HEK293 (cell line): Measurements from ENCODE around the gene TMUB1.

Experiments used
- GLIS1 ChIP-seq: fragments of 450-650 bp; formaldehyde crosslinking; IDR thresholded peaks from 2 replicates; pipeline ENCODE4 v1.5.1; 2016; ENCODE audit warnings: missing biosample characterization, missing genetic modification characterization
- INSM2 ChIP-seq: fragments of 450-650 bp; formaldehyde crosslinking; IDR thresholded peaks from 2 replicates; pipeline ENCODE4 v1.5.1; 2016; ENCODE audit warnings: missing biosample characterization, missing genetic modification characterization
- OSR2 ChIP-seq: fragments of 450-650 bp; formaldehyde crosslinking; IDR thresholded peaks from 2 replicates; pipeline ENCODE4 v1.5.1; 2016; ENCODE audit warnings: missing biosample characterization, missing genetic modification characterization
- PRDM1 ChIP-seq: fragments of 450-650 bp; formaldehyde crosslinking; IDR thresholded peaks from 2 replicates; pipeline ENCODE4; 2016; ENCODE audit warnings: missing biosample characterization, missing genetic modification characterization
- SCRT2 ChIP-seq: fragments of 450-650 bp; formaldehyde crosslinking; IDR thresholded peaks from 2 replicates; pipeline ENCODE4 v1.5.1; 2016; ENCODE audit warnings: missing biosample characterization, missing genetic modification characterization
- SP7 ChIP-seq: fragments of 450-650 bp; formaldehyde crosslinking; IDR thresholded peaks from 2 replicates; pipeline ENCODE4 v1.5.1; 2016; ENCODE audit warnings: missing biosample characterization, missing genetic modification characterization
- YY2 ChIP-seq: fragments of 450-650 bp; formaldehyde crosslinking; IDR thresholded peaks from 2 replicates; pipeline ENCODE4 v1.5.1; 2016; ENCODE audit warnings: missing biosample characterization, missing genetic modification characterization
- ZBTB6 ChIP-seq: fragments of 450-650 bp; formaldehyde crosslinking; IDR thresholded peaks from 2 replicates; pipeline ENCODE4 v1.5.1; 2017; ENCODE audit warnings: missing biosample characterization, missing genetic modification characterization
- ZBTB7A ChIP-seq: fragments of 450-650 bp; formaldehyde crosslinking; IDR thresholded peaks from 2 replicates; pipeline ENCODE4 v1.5.1; 2016; ENCODE audit warnings: low read depth, missing biosample characterization, missing genetic modification characterization
- ZNF202 ChIP-seq: fragments of 450-650 bp; formaldehyde crosslinking; IDR thresholded peaks from 2 replicates; pipeline ENCODE4 v1.5.1; 2016; ENCODE audit warnings: missing biosample characterization, missing genetic modification characterization, borderline replicate concordance
- ZNF211 ChIP-seq: fragments of 450-650 bp; formaldehyde crosslinking; IDR thresholded peaks from 2 replicates; pipeline ENCODE4 v1.5.1; 2016; ENCODE audit warnings: low read depth, missing biosample characterization, missing genetic modification characterization
- ZNF214 ChIP-seq: fragments of 450-650 bp; formaldehyde crosslinking; IDR thresholded peaks from 2 replicates; pipeline ENCODE4 v1.5.1; 2017; ENCODE audit warnings: missing biosample characterization, mild to moderate bottlenecking, missing genetic modification characterization, borderline replicate concordance
- ZNF362 ChIP-seq: fragments of 450-650 bp; formaldehyde crosslinking; IDR thresholded peaks from 2 replicates; pipeline ENCODE4 v1.5.1; 2016; ENCODE audit warnings: missing biosample characterization, missing genetic modification characterization
- ZNF398 ChIP-seq: fragments of 450-650 bp; formaldehyde crosslinking; IDR thresholded peaks from 2 replicates; pipeline ENCODE4 v1.5.1; 2017; ENCODE audit warnings: missing biosample characterization, missing genetic modification characterization
- ZNF544 ChIP-seq: fragments of 450-650 bp; formaldehyde crosslinking; IDR thresholded peaks from 2 replicates; pipeline ENCODE4 v1.5.0; 2017; ENCODE audit warnings: missing biosample characterization, missing genetic modification characterization
- ZNF548 ChIP-seq: fragments of 450-650 bp; formaldehyde crosslinking; IDR thresholded peaks from 2 replicates; pipeline ENCODE4 v1.5.1; 2016; ENCODE audit warnings: missing biosample characterization, missing genetic modification characterization
- ZNF558 ChIP-seq: fragments of 450-650 bp; formaldehyde crosslinking; IDR thresholded peaks from 2 replicates; pipeline ENCODE4 v1.5.1; 2016; ENCODE audit warnings: missing biosample characterization, missing genetic modification characterization
- ZNF571 ChIP-seq: fragments of 450-650 bp; formaldehyde crosslinking; IDR thresholded peaks from 2 replicates; pipeline ENCODE4 v1.5.0; 2017; ENCODE audit warnings: missing biosample characterization, missing genetic modification characterization
- ZNF580 ChIP-seq: fragments of 450-650 bp; formaldehyde crosslinking; IDR thresholded peaks from 2 replicates; pipeline ENCODE4 v1.5.1; 2016; ENCODE audit warnings: missing biosample characterization, missing genetic modification characterization
- ZNF610 ChIP-seq: fragments of 450-650 bp; formaldehyde crosslinking; IDR thresholded peaks from 2 replicates; pipeline ENCODE4 v1.5.1; 2016; ENCODE audit warnings: missing biosample characterization, missing genetic modification characterization, borderline replicate concordance
- ZNF660 ChIP-seq: fragments of 450-650 bp; IDR thresholded peaks from 2 replicates; pipeline ENCODE4 v1.5.1; 2018; ENCODE audit warnings: missing biosample characterization, mild to moderate bottlenecking, missing genetic modification characterization
- ZNF747 ChIP-seq: fragments of 450-650 bp; formaldehyde crosslinking; IDR thresholded peaks from 2 replicates; pipeline ENCODE4 v1.5.1; 2016; ENCODE audit warnings: missing biosample characterization, missing genetic modification characterization
- ZNF777 ChIP-seq: fragments of 450-650 bp; formaldehyde crosslinking; IDR thresholded peaks from 2 replicates; pipeline ENCODE4 v1.5.1; 2017; ENCODE audit warnings: missing biosample characterization, missing genetic modification characterization, borderline replicate concordance
- ZSCAN4 ChIP-seq: fragments of 450-650 bp; formaldehyde crosslinking; IDR thresholded peaks from 2 replicates; pipeline ENCODE4 v1.5.1; 2017; ENCODE audit warnings: missing biosample characterization, missing genetic modification characterization

TMUB1 gene

GRCh38 chr7:151083071-151083823 lies at the start of gene TMUB1 (continued):
- TF ChIP-seq ZNF610 (tag by site-specific recombination) (no peak), SP7 (no peak), ZSCAN4 (tag by site-specific recombination) (no peak), ZNF398 (tag by site-specific recombination) (peak; percentile 86), ZNF544 (no peak), YY2 (tag by site-specific recombination) (0 out of 2 replicates have a peak, but pooled peaks have one; percentile 30), GLIS1 (peak; percentile 81), ZBTB6 (tag by site-specific recombination) (peak; percentile 84), ZNF202 (no peak), OSR2 (no peak), ZNF580 (tag by site-specific recombination) (no peak), INSM2 (tag by site-specific recombination) (no peak), ZNF660 (tag by site-specific recombination) (no peak), ZNF211 (tag by site-specific recombination) (no peak), ZNF214 (no peak), ZNF548 (no peak), ZNF747 (tag by site-specific recombination) (no peak), SCRT2 (tag by site-specific recombination) (no peak), PRDM1 (tag by site-specific recombination) (no peak), ZNF558 (tag by site-specific recombination) (no peak), ZNF362 (tag by site-specific recombination) (no peak), ZNF777 (tag by site-specific recombination) (no peak), ZBTB7A (tag by site-specific recombination) (0 out of 2 replicates have a peak, but pooled peaks have one; percentile 13), ZNF571 (no peak)
